ENCODE results near the gene ZNF385A.

ZNF385A gene

DNA sequence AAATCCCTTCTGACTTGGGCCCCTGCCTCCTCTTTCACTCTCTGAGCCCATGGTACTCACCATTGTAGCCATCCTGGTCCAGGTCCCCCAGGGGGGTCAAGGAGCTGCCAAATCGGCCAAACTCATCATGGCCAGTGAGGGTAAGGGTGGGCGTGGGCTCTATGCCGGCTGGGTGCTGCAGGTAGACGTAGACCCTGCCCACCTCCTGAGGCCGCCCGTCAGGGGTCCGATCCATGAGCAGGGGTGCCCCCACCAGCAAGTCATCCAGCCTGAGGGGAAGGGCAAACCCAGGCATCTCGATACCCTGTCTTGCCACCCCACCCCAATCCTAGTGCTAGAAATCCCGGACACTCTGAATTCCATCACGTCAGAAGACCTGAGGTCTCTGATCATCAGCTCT lies 20.6 kb upstream of the ZNF385A start:
- Mint-ChIP-seq H3K4me1 (ENCODE audit: low read depth) (peaks cover 21% of the 10 kb centered on the region), H3K9me3 (ENCODE audit: low read depth) (no peaks in the 10 kb centered on the region), H3K4me3 (no peak overlapping the region), H3K27ac (no peak overlapping the region), H3K27me3 (no peaks in the 10 kb centered on the region), H3K36me3 (peaks cover 2% of the 10 kb centered on the region)

DNA sequence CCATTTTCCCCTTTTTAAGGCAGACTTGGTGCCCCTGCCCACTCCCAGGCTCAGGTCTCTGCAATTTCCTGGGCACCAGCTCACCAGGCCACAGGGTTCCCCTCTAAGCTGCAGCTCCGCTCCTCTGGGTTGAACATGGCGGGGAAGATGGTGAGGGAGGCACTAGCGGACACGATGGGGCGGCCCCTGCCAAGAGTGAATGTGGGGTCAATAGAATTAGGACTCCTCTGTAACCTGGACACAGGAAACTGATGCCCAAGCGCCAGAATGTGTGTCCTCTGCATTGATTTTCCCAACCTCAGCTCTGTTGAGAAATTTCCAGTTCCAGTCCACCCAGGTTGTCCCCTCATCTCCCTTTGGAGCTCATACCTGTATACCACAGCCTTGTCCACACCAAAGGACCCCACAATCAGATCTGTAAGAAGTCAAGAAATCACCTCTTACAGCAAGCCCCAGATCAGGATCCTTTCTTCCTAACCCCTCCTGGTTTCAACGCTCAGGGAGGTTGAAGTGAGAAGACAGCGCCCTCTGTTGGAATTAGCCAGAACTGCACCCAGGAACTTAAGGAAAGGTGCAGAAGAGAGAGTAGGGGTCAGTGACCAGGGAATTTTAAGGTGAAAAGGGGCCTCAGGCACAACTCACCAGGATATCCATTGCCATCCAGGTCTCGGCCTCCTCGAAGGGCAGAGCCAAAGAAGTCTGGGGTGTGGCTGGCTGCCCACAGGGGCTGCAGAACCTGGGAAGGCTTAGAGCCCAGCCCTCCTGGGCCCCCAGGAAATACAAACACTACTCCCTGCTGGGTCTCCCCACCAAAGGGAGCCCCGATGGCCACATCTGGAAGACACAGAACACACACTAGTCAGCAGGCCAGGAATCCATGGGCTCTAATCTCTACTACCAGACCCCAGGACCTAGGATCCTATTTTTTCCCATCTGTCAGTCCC lies 19.8 kb upstream of the ZNF385A start:
- peaks cover 21% of the 10 kb centered on the region for H3K4me1 Mint-ChIP-seq (ENCODE audit: low read depth)
- no peaks in the 10 kb centered on the region for H3K9me3 Mint-ChIP-seq (ENCODE audit: low read depth)
- H3K27me3 Mint-ChIP-seq, result no peaks in the 10 kb centered on the region
- H3K36me3 Mint-ChIP-seq, result peaks cover 2% of the 10 kb centered on the region
- peak overlapping the region; percentile 77 for H3K27ac Mint-ChIP-seq
- H3K4me3 Mint-ChIP-seq, result no peak overlapping the region

DNA sequence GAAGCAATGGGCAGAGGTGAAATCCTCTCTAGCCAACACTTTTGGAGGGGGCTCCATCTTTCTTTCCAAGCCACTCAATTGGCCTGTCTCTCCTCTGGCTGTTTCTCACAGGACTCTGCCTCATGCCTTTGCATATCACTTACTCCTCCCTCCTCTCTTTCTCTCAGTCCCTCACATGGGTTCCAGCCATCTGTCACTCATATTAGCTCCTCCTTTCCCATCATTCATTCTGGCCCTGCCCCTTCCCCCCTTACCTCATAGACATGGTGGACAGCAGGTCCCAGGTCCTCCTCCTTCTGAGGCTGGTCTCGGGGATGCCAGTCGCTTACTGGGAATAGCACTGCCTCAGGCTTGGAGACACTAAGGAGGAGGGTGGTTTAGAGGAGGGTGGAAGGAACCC lies 16.6 kb upstream of the ZNF385A start:
- no peaks in the 10 kb centered on the region for H3K27me3 Mint-ChIP-seq
- peaks cover 8% of the 10 kb centered on the region for H3K36me3 Mint-ChIP-seq
- no peak overlapping the region for H3K4me3 Mint-ChIP-seq
- H3K9me3 Mint-ChIP-seq (ENCODE audit: low read depth), result no peaks in the 10 kb centered on the region
- no peak overlapping the region for H3K27ac Mint-ChIP-seq
- H3K4me1 Mint-ChIP-seq (ENCODE audit: low read depth), result peaks cover 10% of the 10 kb centered on the region

DNA sequence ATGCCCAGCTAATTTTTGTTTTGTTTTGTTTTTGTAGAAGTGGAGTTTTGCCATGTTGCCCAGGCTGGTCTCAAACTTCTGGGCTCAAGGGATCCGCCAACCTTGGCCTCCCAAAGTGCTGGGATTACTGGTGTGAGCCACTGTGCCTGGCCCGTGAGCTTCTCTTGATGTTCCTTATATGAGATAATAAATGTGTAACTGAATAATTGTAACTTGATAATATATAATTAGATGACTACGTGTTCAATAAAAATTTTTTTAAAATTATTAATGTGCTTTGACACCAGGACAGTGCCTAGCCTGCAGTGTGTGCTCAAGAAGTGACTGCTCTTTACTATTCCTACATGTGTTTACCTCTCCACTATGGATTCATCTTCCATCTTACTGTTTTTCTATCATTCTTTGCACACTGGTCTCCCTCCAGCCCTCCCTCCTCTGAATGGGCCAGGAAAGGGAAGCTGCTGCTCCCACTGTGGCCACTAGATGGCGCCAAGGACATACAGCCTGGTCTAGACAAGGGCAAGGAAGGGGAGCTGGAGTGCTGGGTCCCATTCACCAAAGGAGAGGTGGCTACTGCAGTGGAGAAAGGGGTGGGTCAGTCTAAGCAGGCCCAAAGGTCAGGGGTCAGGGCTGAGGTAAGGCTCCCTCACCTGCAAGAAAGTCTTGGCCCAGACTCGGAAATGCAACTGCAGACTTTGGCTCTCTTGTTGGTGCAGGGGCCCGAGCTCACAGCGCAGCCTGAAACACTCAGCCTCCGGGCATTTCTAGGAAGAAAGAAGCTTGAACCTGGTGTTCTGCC lies 14.7 kb upstream of the ZNF385A start:
- Mint-ChIP-seq H3K27me3 (no peaks in the 10 kb centered on the region), H3K27ac (no peak overlapping the region), H3K36me3 (peaks cover 8% of the 10 kb centered on the region), H3K4me1 (ENCODE audit: low read depth) (peaks cover 4% of the 10 kb centered on the region), H3K9me3 (ENCODE audit: low read depth) (no peaks in the 10 kb centered on the region), H3K4me3 (no peak overlapping the region)

DNA sequence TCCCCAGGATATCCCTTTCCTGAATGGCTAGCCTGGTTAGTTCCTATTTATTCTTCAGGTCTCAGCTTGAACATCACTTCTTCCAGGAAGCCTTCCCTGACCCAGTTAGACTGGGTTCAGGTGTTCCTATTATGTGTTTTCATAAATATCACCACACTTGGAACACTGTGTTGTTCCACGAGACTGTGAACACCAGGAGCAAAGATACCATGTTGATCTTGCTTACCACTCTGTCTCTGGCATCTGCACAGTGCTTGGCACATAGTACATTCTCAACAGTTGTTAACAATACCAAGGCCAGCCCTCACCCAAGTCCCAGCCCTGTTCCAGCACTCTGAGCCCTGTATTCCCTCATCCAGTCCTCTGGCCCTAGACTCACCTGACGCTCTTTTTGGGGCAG lies 13.7 kb upstream of the ZNF385A start:
- Mint-ChIP-seq H3K27ac (no peak overlapping the region), H3K9me3 (ENCODE audit: low read depth) (no peaks in the 10 kb centered on the region), H3K36me3 (peaks cover 12% of the 10 kb centered on the region), H3K4me1 (ENCODE audit: low read depth) (peaks cover 11% of the 10 kb centered on the region), H3K4me3 (no peak overlapping the region), H3K27me3 (no peaks in the 10 kb centered on the region)

DNA sequence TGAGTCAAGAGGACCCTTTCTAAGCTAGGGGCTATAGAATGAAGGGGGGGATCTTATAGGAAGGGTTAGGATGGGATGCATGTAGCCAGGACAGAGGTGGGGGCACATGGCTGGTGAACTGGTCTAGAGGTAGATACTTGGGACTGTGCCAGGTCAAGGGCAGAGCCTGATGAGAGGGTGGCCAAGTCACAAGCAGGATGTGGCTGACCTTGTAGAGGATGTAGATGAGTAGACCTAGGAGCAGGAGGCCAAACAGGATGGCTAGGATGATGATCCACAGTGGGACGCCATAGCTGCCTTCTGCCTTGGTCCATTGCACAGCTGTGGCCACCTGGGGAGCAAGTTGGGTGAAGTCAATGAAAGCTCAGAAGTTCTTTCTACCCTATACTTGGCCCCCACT lies 12.6 kb upstream of the ZNF385A start:
- peak overlapping the region; percentile 22 for H3K27ac Mint-ChIP-seq
- no peaks in the 10 kb centered on the region for H3K9me3 Mint-ChIP-seq (ENCODE audit: low read depth)
- H3K4me1 Mint-ChIP-seq (ENCODE audit: low read depth), result peaks cover 17% of the 10 kb centered on the region
- H3K36me3 Mint-ChIP-seq, result peaks cover 12% of the 10 kb centered on the region
- H3K27me3 Mint-ChIP-seq, result no peaks in the 10 kb centered on the region
- H3K4me3 Mint-ChIP-seq, result no peak overlapping the region

DNA sequence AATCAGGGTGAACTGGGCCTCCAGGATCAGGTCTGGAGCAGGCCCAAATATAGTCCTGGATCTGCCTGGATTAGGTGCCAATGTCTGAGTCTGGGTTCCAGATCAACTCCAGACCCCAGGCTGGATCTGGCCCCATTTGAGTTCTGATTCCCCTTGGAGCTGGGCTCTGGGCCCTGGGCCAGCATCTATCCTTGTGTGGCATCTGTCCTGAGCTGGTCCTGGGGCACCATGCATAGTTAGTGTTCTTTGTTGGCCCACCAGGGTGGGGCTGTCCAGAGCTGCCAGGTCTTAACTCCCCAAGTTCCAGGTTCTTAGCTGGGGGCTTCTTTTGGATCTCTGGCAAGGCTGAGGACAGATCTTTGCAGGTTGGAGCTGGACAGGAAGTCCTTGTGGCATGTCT lies 11.0 kb upstream of the ZNF385A start:
- peaks cover 12% of the 10 kb centered on the region for H3K36me3 Mint-ChIP-seq
- H3K27ac Mint-ChIP-seq, result no peak overlapping the region
- H3K4me3 Mint-ChIP-seq, result no peak overlapping the region
- no peaks in the 10 kb centered on the region for H3K9me3 Mint-ChIP-seq (ENCODE audit: low read depth)
- no peaks in the 10 kb centered on the region for H3K27me3 Mint-ChIP-seq
- peaks cover 23% of the 10 kb centered on the region for H3K4me1 Mint-ChIP-seq (ENCODE audit: low read depth)

DNA sequence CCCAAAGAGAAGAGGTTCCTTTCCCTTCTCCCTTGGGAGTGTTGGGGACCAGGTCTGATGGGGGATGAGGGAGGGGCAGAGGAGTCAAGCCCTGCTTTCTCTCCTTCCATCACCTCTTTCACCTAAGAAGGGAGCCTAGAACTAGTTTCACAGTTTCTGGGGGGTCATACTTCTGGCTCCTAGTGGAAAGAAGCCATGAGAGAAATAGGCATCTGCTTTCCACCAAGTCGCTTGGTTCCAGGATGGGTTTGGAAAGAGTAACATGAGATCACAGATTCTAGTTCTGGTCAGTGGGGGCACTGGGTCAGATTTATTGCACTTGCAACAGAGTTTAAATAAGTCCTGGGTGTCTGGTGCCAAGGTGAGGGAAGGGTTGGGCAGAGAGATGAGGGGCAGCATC lies 10.5 kb upstream of the ZNF385A start:
- H3K9me3 Mint-ChIP-seq (ENCODE audit: low read depth), result no peaks in the 10 kb centered on the region
- peaks cover 26% of the 10 kb centered on the region for H3K4me1 Mint-ChIP-seq (ENCODE audit: low read depth)
- peaks cover 12% of the 10 kb centered on the region for H3K36me3 Mint-ChIP-seq
- H3K27me3 Mint-ChIP-seq, result no peaks in the 10 kb centered on the region
- no peak overlapping the region for H3K4me3 Mint-ChIP-seq
- H3K27ac Mint-ChIP-seq, result no peak overlapping the region

DNA sequence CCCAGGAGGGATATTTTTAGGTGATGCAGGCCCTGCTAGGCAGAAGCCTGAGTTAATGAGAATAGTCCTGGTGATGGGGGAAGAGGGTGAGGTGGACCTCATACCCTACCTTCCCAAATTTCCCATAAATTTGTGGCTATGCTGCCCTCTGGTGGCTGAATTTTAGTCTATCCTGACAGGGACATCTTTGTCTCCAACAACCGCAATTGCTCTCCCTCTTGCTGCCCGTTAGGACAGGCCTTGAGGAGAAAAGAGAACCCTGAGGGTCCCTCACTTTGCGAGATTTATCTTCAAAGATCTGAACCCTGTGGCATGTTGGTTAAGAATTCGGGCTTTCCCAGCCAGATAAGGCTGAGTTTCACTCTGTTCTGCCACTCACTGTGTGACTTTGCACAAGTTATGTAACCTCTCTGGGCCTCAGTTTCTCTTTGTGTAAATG lies 9.8 kb upstream of the ZNF385A start:
- H3K36me3 Mint-ChIP-seq, result peaks cover 12% of the 10 kb centered on the region
- peak overlapping the region; percentile 34 for H3K27ac Mint-ChIP-seq

DNA sequence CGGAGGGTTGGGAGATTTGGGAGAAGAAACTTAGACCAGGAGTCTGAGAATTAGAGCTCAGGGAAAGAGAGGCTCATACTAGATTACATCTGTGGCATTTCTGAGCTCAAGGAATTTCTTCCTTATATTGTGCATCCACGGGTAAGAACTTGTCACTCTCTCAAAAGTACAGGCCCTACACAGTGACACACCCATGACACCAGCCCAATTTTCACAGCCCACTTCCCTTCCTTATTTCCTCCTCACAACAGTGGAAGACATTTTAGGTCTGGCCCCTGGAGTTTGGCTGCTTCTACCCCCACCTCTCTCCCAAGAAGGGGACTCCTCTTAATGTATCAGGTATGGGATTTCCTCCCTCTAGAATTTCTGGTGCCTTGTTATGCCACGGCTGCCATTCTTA lies 9.2 kb upstream of the ZNF385A start:
- Mint-ChIP-seq H3K27me3 (no peaks in the 10 kb centered on the region), H3K4me3 (no peak overlapping the region), H3K27ac (peak overlapping the region; percentile 34), H3K36me3 (peaks cover 10% of the 10 kb centered on the region), H3K9me3 (ENCODE audit: low read depth) (no peaks in the 10 kb centered on the region), H3K4me1 (ENCODE audit: low read depth) (peaks cover 30% of the 10 kb centered on the region)

More for the DNA sequence above, 9.8 kb upstream of the ZNF385A start:
- no peaks in the 10 kb centered on the region for H3K27me3 Mint-ChIP-seq
- H3K4me3 Mint-ChIP-seq, result no peak overlapping the region
- peaks cover 30% of the 10 kb centered on the region for H3K4me1 Mint-ChIP-seq (ENCODE audit: low read depth)
- no peaks in the 10 kb centered on the region for H3K9me3 Mint-ChIP-seq (ENCODE audit: low read depth)

DNA sequence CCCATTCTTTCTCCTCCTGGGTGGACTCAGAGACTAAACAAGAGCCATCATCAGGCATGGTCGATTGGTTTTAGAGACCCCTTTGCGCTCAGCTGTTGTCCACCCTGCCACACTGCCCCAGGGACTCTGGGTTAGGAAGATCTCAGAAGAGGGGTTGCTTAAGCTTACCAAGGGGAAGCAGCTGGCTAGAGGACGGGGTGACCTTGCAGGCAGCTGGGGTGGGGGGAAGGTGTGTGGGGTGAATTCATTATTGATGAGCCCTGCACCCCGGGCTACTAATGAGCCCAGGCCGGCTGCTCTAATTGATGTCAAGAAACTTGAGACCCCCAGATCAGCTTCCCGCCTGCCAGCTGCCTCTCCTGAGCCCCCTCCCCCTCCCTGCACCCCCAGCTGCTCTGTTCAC lies 8.7 kb upstream of the ZNF385A start:
- peaks cover 32% of the 10 kb centered on the region for H3K4me1 Mint-ChIP-seq (ENCODE audit: low read depth)
- H3K27ac Mint-ChIP-seq, result no peak overlapping the region
- H3K27me3 Mint-ChIP-seq, result no peaks in the 10 kb centered on the region
- no peak overlapping the region for H3K4me3 Mint-ChIP-seq
- H3K9me3 Mint-ChIP-seq (ENCODE audit: low read depth), result no peaks in the 10 kb centered on the region
- peaks cover 9% of the 10 kb centered on the region for H3K36me3 Mint-ChIP-seq

DNA sequence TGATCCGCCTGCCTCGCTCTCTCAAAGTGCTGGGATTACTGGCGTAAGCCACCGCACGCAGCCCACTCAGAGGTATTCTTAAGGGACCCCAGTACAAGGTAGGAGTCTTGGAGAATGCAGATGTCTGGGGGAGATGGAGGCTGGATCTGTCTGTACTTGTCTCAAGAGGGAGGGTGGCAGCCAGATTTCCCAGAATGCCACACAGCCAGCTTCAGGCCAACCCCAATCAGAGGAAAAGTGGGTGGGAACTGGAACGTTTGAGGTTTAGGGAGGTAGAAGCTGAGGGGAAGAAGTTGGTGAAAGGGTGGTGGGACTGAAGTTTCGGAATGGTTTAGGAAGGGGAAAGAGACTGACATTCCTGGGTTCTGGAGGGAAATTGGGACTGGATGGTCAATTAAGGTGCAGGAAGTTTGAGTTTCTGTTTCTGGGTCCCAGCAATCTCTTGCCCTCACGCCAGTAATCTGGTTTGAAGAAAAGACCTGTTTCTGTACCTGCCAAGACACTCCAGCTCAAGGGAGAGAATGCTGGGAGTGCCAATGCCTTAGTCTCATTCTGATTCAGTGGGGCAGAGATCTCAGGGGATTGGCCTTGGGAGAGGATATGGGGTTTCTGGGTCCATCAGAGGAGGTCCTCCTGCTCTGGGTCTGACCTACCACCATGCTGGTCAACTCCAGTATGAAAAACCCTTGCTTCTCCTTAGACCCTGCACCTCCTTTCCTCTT lies 8.1 kb upstream of the ZNF385A start:
- Mint-ChIP-seq H3K4me3 (peak overlapping the region; percentile 82), H3K9me3 (ENCODE audit: low read depth) (no peaks in the 10 kb centered on the region), H3K36me3 (peaks cover 7% of the 10 kb centered on the region), H3K4me1 (ENCODE audit: low read depth) (peaks cover 32% of the 10 kb centered on the region), H3K27me3 (no peaks in the 10 kb centered on the region), H3K27ac (no peak overlapping the region)

DNA sequence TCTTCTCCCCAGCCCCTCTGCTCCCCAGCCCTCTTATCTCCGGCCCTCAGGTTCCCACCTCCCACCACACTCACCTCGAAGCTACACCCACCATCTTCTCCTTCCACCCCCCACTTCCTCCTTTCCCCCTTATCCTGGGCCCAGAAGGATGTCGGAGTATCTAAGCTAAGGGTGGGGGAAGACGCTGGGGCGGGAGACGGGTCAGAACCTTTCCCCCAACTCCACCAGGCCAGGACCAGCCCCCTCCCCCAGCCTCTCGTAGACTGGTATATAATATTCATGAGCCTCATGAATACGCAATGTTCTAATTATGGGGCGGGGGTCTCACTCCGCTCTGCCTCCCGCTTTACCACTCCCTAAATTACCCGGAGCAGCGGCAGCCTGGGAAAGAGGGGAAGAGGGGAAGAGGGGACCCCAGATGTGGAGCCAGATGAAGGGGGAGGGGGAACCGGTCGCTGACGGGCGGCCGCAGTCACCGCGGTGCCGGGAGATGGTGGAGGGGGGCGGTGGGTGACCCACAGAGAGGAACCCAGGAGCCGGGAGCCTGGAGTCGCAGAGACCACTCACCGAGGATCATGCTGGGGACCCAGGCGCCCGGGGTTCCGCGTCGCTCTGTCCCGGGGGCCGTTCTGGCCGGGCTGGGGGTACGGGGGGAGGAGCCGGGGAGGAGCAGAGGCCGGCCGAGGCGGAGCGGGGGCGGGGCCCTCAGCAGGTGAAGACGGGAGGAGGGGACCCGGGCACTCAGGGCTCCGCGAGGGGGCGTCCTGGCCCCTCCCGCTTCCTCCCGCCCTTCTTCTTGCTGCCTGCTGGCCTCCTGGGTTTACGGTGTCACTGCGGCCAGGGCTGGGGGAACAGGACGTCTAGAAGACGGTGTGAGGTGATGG lies 6.4 kb upstream of the ZNF385A start:
- H3K4me1 Mint-ChIP-seq (ENCODE audit: low read depth), result peaks cover 35% of the 10 kb centered on the region
- H3K9me3 Mint-ChIP-seq (ENCODE audit: low read depth), result no peaks in the 10 kb centered on the region
- H3K27ac Mint-ChIP-seq, result no peak overlapping the region
- peak overlapping the region; percentile 70 for H3K4me3 Mint-ChIP-seq
- H3K36me3 Mint-ChIP-seq, result peaks cover 4% of the 10 kb centered on the region
- no peaks in the 10 kb centered on the region for H3K27me3 Mint-ChIP-seq

DNA sequence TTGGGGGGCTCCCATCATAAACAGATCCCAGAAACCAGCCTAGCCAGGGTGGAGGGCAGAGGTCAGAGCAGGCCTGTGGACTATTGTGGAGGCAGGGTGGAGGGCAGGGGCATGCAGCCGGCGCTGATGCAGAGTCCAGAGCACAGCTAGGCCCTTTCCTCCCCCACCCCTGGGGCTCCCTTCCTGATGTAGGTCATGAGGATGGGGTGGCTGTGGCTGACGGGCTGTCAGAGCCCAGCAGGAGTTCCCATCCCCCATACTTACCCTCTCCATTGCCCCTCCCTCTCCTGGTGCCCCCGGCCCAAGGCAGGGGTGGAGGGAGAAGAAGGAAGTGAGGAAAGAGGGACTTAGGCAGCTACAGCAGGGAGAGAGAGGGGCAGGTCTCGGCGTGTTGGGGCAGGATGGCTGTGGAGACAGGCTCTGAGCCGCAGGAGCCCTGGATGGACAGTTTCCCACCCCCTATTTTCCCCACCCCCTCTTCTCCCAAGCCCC lies 5.7 kb upstream of the ZNF385A start:
- peak overlapping the region; percentile 75 for H3K4me3 Mint-ChIP-seq
- H3K27ac Mint-ChIP-seq, result peak overlapping the region; percentile 23

More for the DNA sequence above, 5.7 kb upstream of the ZNF385A start:
- Mint-ChIP-seq H3K9me3 (ENCODE audit: low read depth) (no peaks in the 10 kb centered on the region), H3K27me3 (no peaks in the 10 kb centered on the region), H3K36me3 (peaks cover 4% of the 10 kb centered on the region), H3K4me1 (ENCODE audit: low read depth) (peaks cover 35% of the 10 kb centered on the region)
